GM19043 (cell line): ENCODE measurements around the gene KLHL29.

ENCODE experiments used
- ATAC-seq: cut with Tn5 transposase; IDR thresholded peaks from one replicate; pipeline ENCODE4 v1.9.1; 2021; ENCODE audit warnings: low read depth; ENCODE audit not compliant: unreplicated experiment

KLHL29 gene

GRCh38 chr2:23507267-23508065, 122.5 kb downstream of the KLHL29 start:
- ATAC-seq: no peak

GRCh38 chr2:23508066-23508390, 123.0 kb downstream of the KLHL29 start:
- ATAC-seq: no peak

- ATAC-seq: no peak
These were observed 124.1 kb downstream of the KLHL29 start for GRCh38 chr2:23509103-23509502.

- no peak for ATAC-seq
These were observed 124.8 kb downstream of the KLHL29 start for GRCh38 chr2:23509596-23510292.

DNA sequence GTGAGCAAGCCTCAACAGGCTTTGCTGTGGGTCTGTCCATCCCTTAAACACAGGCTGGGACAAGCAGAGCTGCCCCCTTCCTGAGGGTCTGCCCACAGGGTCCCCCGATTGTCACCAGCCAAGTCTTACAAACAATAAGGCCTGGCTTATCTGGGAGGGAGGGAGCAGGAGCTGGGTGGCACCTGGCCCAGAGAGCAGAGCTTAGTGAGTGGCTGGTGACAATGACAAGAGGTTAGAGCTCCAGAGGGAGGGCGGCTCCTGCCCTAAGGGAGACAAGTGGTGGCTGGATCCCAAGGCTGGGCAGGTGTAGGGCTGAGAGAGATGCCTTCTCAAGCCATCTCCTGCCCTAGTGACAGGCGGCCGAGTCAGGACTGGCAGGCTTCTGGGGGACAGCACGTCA, 125.5 kb downstream of the KLHL29 start:
- ATAC-seq: no peak

DNA sequence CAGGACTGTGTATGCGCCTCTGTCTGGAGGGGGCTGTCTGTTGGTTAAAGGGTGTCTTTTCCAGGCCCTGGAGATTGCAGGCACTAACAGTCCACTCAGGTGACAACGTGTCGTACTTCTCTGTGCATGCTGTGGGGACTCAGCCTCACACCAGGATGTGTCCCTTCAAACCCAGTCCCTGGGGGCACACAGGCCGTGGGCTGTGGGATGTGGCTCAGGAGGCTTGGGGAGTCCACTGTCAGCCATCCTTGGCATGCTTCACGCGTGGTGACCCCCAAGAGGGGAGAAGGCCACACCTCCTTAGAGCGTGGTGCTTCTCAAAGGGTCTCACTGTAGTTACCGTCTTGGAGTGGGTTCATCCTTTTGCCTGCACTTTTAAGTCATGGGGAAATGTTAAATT, 127.8 kb downstream of the KLHL29 start:
- no peak for ATAC-seq

GRCh38 chr2:23513245-23513871, 128.4 kb downstream of the KLHL29 start:
- ATAC-seq: no peak

- ATAC-seq: no peak
These were observed 129.2 kb downstream of the KLHL29 start for GRCh38 chr2:23513872-23514793.

GRCh38 chr2:23516520-23517256, 131.7 kb downstream of the KLHL29 start:
- no peak for ATAC-seq

- no peak for ATAC-seq
These were observed 133.7 kb downstream of the KLHL29 start for GRCh38 chr2:23518481-23519333.

DNA sequence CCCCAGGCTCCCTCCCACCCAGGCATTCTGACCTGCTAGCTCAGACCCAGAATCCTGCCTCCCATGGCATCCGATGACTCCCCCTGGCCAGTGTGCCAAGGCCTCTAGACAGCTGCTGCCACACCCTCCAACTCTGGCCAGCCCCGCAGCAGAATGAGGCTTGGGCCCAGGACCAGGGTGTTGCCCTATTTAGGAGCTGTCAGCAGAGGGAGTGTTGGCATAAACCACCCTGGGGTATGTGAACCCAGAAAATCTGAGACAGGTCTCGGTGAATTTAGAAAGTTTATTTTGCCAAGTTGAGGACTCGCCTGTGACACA, 134.3 kb downstream of the KLHL29 start:
- ATAC-seq: no peak

DNA sequence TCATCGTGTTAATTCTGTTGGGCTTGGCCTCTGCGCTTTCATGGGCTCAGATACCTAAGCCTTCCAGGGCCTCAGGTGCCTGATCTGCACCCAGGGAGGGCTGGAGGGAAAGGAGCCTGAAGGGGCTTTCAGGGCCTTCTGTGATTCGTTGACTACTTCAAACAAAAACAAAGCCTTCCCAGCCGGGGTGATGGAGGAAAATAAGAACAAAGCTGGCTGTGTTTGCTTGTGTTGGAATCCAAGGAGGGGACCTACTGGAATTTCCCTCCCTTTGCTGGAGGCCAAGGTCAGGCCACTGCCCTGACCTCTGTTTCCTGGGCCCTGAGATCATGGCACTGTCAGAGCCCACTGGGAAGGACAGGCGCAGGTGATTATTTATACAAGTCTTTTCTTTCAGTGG, 135.3 kb downstream of the KLHL29 start:
- ATAC-seq: no peak

DNA sequence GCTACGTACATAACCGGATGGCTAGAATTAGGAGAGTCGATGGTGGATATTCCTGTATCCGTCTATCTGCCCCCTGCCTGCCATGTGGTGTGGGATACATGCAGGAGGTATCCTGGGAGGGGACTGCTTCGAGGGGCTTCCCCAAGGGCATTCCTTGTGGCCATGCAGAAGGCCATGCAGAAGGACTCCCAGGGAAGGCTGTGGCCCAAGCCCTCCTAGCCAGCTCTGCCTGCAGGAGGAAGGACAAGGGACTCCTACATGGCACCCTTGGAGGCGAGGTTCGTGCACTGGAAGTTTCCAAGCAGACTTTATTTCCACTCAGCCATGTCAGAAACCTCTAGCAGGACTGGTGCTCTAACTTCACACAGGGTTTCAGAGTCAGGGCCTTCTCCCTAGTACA, 136.1 kb downstream of the KLHL29 start:
- no peak for ATAC-seq

DNA sequence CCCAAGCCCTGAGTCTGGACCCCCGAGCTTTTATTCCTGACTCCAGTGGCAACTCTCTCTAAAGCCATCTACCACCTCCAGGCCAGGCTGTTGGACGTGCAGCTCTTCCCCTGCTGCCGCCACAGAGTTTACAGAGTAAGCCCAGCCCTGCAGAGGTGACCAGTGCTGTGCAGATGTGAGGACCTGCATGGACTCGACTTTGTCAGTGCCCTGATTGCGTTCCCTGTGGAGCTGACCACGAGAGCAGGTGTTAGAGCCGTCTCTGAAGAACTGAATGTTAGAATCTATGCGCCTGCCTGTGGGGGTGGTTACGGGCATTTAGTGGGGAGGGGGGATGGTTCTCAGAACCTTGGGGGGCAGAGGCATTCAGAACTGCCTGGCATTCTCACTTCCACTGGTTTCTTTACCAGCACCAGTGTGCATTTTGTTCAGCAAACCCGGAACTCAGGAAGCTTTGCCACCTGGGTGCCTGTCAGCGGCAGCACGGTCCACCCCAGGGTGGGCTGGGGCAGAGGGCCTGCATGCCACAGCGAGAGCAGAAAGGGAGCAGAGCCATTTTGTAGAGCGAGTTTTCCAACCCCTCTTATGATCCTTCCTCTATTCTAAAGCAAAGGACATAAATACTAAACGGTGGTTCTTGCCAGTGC, 137.9 kb downstream of the KLHL29 start:
- ATAC-seq: no peak

DNA sequence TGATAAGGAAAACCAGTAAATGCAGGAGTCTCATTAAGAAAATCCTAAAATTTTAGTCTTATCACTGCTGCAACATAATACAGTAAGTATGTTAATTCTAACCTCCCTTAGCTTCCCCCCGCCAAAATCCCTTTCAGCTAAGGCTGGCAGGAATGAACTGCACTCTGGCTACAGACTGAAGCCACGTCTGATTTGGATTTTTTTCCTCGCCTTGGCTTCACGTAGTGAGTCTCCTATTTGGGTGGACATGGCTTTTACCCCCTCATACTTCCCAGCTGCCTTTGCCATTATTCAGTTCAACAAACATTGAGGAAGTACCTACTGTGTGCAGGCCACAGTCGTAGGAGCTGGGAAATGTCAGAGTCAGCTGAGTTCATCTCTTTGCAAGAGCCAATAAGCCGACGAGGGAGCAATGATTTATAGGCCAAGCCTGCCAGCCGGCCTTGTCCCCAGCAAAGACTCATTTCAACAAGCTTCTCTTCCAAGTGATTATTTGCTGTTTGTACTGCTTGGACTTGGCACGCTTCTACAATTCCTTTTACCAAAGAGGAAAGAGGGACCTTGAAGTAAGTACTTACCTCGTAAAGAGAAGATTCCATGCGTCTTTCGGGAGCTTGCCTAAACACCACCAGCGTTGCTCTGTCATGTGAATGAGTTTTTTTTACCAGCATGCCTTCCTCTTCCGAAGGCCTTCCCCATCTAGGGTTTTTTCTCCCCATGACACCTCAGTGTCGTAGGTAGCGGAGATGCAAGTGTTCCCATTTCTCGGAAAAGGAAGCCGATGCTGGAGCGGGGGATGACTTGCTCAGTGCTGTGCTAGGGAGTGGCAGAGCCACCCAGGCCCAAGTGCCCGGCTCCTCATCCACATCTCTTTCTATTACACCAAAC, 138.6 kb downstream of the KLHL29 start:
- ATAC-seq: no peak

DNA sequence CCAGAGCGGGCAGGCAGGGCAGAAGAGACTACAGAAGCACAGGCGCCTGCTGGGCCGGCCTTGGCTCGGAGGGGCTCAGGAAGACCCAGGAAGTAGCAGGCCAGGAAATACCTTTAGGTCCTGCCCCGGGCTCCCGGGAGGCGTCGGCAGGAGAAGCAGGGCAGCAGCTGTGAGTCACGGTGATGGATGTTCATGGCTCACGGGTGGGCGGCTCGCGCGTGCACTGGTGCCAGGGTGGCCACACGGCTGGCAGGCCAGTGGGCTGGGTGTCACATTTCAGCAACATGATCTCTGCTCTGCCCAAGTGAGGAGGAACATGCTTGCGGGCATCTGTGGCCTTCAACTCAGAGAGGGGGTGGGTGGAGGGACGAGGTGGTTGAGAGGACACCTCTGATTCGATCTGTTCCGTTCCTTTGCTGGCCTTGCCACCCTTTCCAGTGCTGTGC, 139.3 kb downstream of the KLHL29 start:
- no peak for ATAC-seq

GRCh38 chr2:23525137-23525765, 140.3 kb downstream of the KLHL29 start:
- no peak for ATAC-seq
